ENCODE data around the gene TXNRD2. TPM values are rescaled to one million over a fixed set of nuclear protein-coding genes. Genes with fewer than 3 reads are reported as not detected.

TXNRD2 gene
- total RNA-seq, 1 experiment from 2014 or later = 22.9 TPM

GRCh38 chr22:19880786-19881569, 60.6 kb downstream of the TXNRD2 start:
- Histone ChIP-seq H3K23me2 (ENCODE audit: insufficient read length, low read depth, low read length, poor library complexity, severe bottlenecking) (no peaks in the 10 kb centered on the region), H2AFZ (ENCODE audit: low read length) (no peak overlapping the region), H4K8ac (replicated peaks; ENCODE audit: insufficient read length, low read depth, low read length) (peak overlapping the region; percentile 2), H3K23ac (ENCODE audit: insufficient read length, low read depth, low read length) (no peak overlapping the region), H3K4me1 (ENCODE audit: insufficient read depth, low read length) (peaks cover 2% of the 10 kb centered on the region; the same call in 1 of the 2 replicates), H3K9ac (ENCODE audit: extremely low read depth, insufficient read length, low read length) (peak overlapping the region; percentile 29), H2BK20ac (ENCODE audit: low read depth, low read length, poor library complexity, severe bottlenecking) (no peak overlapping the region), H2BK120ac (ENCODE audit: low read depth, low read length, poor library complexity, severe bottlenecking) (peak overlapping the region; percentile 41), H3T11ph (ENCODE audit: low read length) (peak overlapping the region; percentile 53), H3K9me3 (ENCODE audit: control insufficient read depth, low read depth, low read length) (no peaks in the 10 kb centered on the region), H3K14ac (ENCODE audit: insufficient read depth, low read length) (peak overlapping the region; percentile 95), H4K91ac (ENCODE audit: insufficient read length, low read depth, low read length) (peak overlapping the region; percentile 94), H3K27ac (ENCODE audit: insufficient read length, low read depth, low read length) (peak overlapping the region; percentile 80), H3K4me2 (ENCODE audit: insufficient read depth, insufficient read length, low read length) (peak overlapping the region; percentile 7), H3K79me2 (ENCODE audit: insufficient read depth, low read length) (no peaks in the 10 kb centered on the region; the same call in 1 of the 2 replicates), H3K79me1 (ENCODE audit: insufficient read depth, low read depth, low read length, poor library complexity, severe bottlenecking) (no peaks in the 10 kb centered on the region), H2BK5ac (ENCODE audit: insufficient read length, low read length) (peak overlapping the region; percentile 31), H4K5ac (ENCODE audit: insufficient read length, low read depth, low read length) (peak overlapping the region; percentile 34), H2AK5ac (ENCODE audit: insufficient read length, low read length) (peak overlapping the region; percentile 72), H3K27me3 (ENCODE audit: insufficient read depth, low read length) (no peaks in the 10 kb centered on the region), H2BK12ac (ENCODE audit: insufficient read length, low read depth, low read length) (no peak overlapping the region), H3K56ac (ENCODE audit: insufficient read length, low read depth, low read length) (no peak overlapping the region), H4K20me1 (ENCODE audit: control insufficient read depth, insufficient read depth, insufficient read length) (no peaks in the 10 kb centered on the region), H3K4ac (ENCODE audit: low read depth, low read length) (peak overlapping the region; percentile 76), H3K18ac (ENCODE audit: insufficient read length, low read depth, low read length) (peak overlapping the region; percentile 97), H2BK15ac (ENCODE audit: low read depth, low read length) (no peak overlapping the region)
- Mint-ChIP-seq H3K4me1 (peaks cover 31% of the 10 kb centered on the region in 2 experiments), H3K9me3 (no peaks in the 10 kb centered on the region), H3K27me3 (ENCODE audit: low read depth) (no peaks in the 10 kb centered on the region), H3K4me3 (peak overlapping the region; percentile 47 to 54), H3K36me3 (ENCODE audit: insufficient read depth in 1 of 3, low read depth in 3 of 3) (no peaks in the 10 kb centered on the region), H3K27ac (peak overlapping the region; percentile 89 to 99 (median 94))
- no peak for TF ChIP-seq CTCF (conservative IDR thresholded peaks at IDR 0.05)
- no CpG with 5 or more reads among the region's 27 CpGs for WGBS (ENCODE audit: extremely low coverage, insufficient read length, low lambda C conversion rate)
- peak; percentile 98 for DNase-seq
